Thyroid gland (tissue), 4 donors: ENCODE data around the gene CTIF. TPM values are rescaled to one million over a fixed set of nuclear protein-coding genes. Genes with fewer than 3 reads are reported as not detected.

Experiments
- DNase-seq, 2 donors: peaks; one replicate each; pipeline ENCODE4 v3.0.0-alpha.2; 2019
- H3K27ac ChIP-seq, 3 donors: fragments of 200-600 bp; sonication (generic); 1 replicate in 2 of 3; 2 replicates in 1 of 3; pipeline ENCODE4 v1.5.1; 2016 to 2019; ENCODE audit warnings: mild to moderate bottlenecking in 1 of 3, moderate library complexity in 1 of 3
- H3K27me3 ChIP-seq: fragments of 200-600 bp; sonication (generic); one replicate; pipeline ENCODE4 v1.5.1; 2019
- H3K36me3 ChIP-seq, 2 donors: fragments of 200-600 bp; sonication (generic); one replicate each; pipeline ENCODE4 v1.5.1; 2016 to 2019
- H3K4me1 ChIP-seq, 2 donors: fragments of 200-600 bp; sonication (generic); one replicate each; pipeline ENCODE4 v1.5.1; 2017 to 2019
- H3K4me3 ChIP-seq, 3 donors: fragments of 200-600 bp; sonication (generic); replicated peaks in 1 of 3; 1 replicate in 2 of 3; 2 replicates in 1 of 3; pipeline ENCODE4 v1.5.1; 2016; ENCODE audit warnings: mild to moderate bottlenecking in 1 of 3
- H3K9me3 ChIP-seq: fragments of 200-600 bp; sonication (generic); one replicate; pipeline ENCODE4 v1.5.1; 2017
- CTCF ChIP-seq, 6 experiments: fragments of 200-600 bp in 3 of 6; fragments of 450-650 bp in 3 of 6; sonication (generic) in 3 of 6; IDR thresholded peaks; one replicate each; pipeline ENCODE4 v1.5.1; 2016 to 2019; ENCODE audit warnings: antibody characterized with exemption in 6 of 6, mild to moderate bottlenecking in 2 of 6, inconsistent platforms in 1 of 6, moderate library complexity in 1 of 6
- POLR2A ChIP-seq, 2 donors: fragments of 450-650 bp; IDR thresholded peaks; one replicate each; pipeline ENCODE4 v1.6.1; 2017; ENCODE audit warnings: antibody characterized with exemption in 2 of 2, mild to moderate bottlenecking in 2 of 2, moderate library complexity in 1 of 2
- WGBS, 2 donors: methylation state at CpG; one replicate each; pipeline ENCODE4 v1.1.5; 2017; 5-methylcytosine and 5-hydroxymethylcytosine counted together
- intact Hi-C: fragments of 100-400 bp; cut with DNase I; formaldehyde crosslinking; loops from one replicate; pipeline ENCODE4 v1.15.1; 2023
- total RNA-seq, 4 donors: library from RNA; depleted of rRNA; stranded (reverse); fragments of >200 nt; gene quantifications; one replicate each; pipeline ENCODE4 v1.2.3, GENCODE V29; 2016

The CTIF gene
- total RNA-seq, 4 donors from 2014 or later = 18.7 to 29.8 (median 23.6) TPM

GRCh38 chr18:48663931-48664847 is 125.4 kb downstream of the CTIF start:
- TF ChIP-seq POLR2A (IDR thresholded peaks at IDR 0.05) = no peak
- TF ChIP-seq CTCF (IDR thresholded peaks at IDR 0.05) = peak; percentile 69 to 93 (median 86)
- no peaks in the 10 kb centered on the region for H3K27me3 ChIP-seq
- peaks cover 18 to 21% of the 10 kb centered on the region in 2 donors for H3K4me1 ChIP-seq
- intact Hi-C loops = loop anchor here (2.0 kb wide), 1 partner anchor 187 kb away; no protein-coding TSS in a partner anchor
- 42 to 46% methylated on average over 24 to 25 of the region's 29 CpGs for WGBS, 2 donors
- H3K36me3 ChIP-seq = peaks cover 0 to 4% of the 10 kb centered on the region in 2 donors
- no peaks in the 10 kb centered on the region for H3K9me3 ChIP-seq
- no peak overlapping the region for H3K27ac ChIP-seq
- DNase-seq = peak; percentile 72 to 77
- H3K4me3 ChIP-seq = no peak overlapping the region

GRCh38 chr18:48665654-48666053 is 126.8 kb downstream of the CTIF start:
- no peak for TF ChIP-seq CTCF (IDR thresholded peaks at IDR 0.05)
- no peak for TF ChIP-seq POLR2A (IDR thresholded peaks at IDR 0.05)
- Histone ChIP-seq H3K36me3 (peaks cover 1 to 4% of the 10 kb centered on the region in 2 donors), H3K27me3 (no peaks in the 10 kb centered on the region), H3K27ac (no peak overlapping the region), H3K9me3 (no peaks in the 10 kb centered on the region), H3K4me3 (no peak overlapping the region), H3K4me1 (peaks cover 18 to 21% of the 10 kb centered on the region in 2 donors)
- no peak for DNase-seq
- intact Hi-C loops = no loop called here

- peaks cover 11 to 12% of the 10 kb centered on the region in 2 donors for H3K36me3 ChIP-seq
- WGBS, 2 donors = 95 to 97% methylated on average over 4 of the region's 4 CpGs
- intact Hi-C loops = no loop called here
These were observed 127.8 kb downstream of the CTIF start for GRCh38 chr18:48666613-48667012.

GRCh38 chr18:48667276-48668254 is 128.7 kb downstream of the CTIF start:
- TF ChIP-seq CTCF (IDR thresholded peaks at IDR 0.05) (no peak), POLR2A (IDR thresholded peaks at IDR 0.05) (no peak)

More at GRCh38 chr18:48666613-48667012, 127.8 kb downstream of the CTIF start:
- H3K27me3 ChIP-seq = no peaks in the 10 kb centered on the region
- no peak overlapping the region for H3K27ac ChIP-seq
- no peak for TF ChIP-seq POLR2A (IDR thresholded peaks at IDR 0.05)
- no peak for TF ChIP-seq CTCF (IDR thresholded peaks at IDR 0.05)
- peaks cover 18 to 21% of the 10 kb centered on the region in 2 donors for H3K4me1 ChIP-seq
- H3K4me3 ChIP-seq = no peak overlapping the region
- no peak for DNase-seq
- H3K9me3 ChIP-seq = no peaks in the 10 kb centered on the region

More at GRCh38 chr18:48667276-48668254, 128.7 kb downstream of the CTIF start:
- no peak for DNase-seq
- no peaks in the 10 kb centered on the region for H3K9me3 ChIP-seq
- intact Hi-C loops = no loop called here
- peaks cover 10 to 12% of the 10 kb centered on the region in 2 donors for H3K4me1 ChIP-seq
- 90% methylated on average over 11 to 12 of the region's 13 CpGs for WGBS, 2 donors
- H3K36me3 ChIP-seq = peaks cover 11 to 12% of the 10 kb centered on the region in 2 donors
- H3K4me3 ChIP-seq = no peak overlapping the region
- H3K27me3 ChIP-seq = no peaks in the 10 kb centered on the region
- H3K27ac ChIP-seq = no peak overlapping the region
